K562 (cell line): ENCODE measurements around the gene ADRA2B. TPM values are rescaled to one million over a fixed set of nuclear protein-coding genes. Genes with fewer than 3 reads are reported as not detected.

Experiments
- ATAC-seq: fragments of 200-7000 bp; cut with Tn5 transposase; 3 replicates; pipeline ENCODE4 v1.9.1; 2020; ENCODE audit warnings: moderate library complexity
- BruUV-seq: library from RNA; stranded (reverse); fragments of 400-500 nt; replicated peaks from 2 replicates; lab custom pipeline; 2021; lab: Mats Ljungman, UMichigan
- CTCF ChIA-PET: fragments of 300-600 bp; formaldehyde crosslinking; extraction: SDS; loops from one replicate; lab custom pipeline; 2021; ENCODE audit warnings: low intra/inter-chr PET ratio; lab: Yijun Ruan, JAX
- POLR2A ChIA-PET: fragments of 300-600, 350-650 bp; sonication (Branson Sonifier 250); formaldehyde crosslinking; extraction: SDS; loops from one replicate; lab custom pipeline; 2021; ENCODE audit warnings: antibody characterized with exemption, inconsistent platforms; lab: Yijun Ruan, JAX
- DNase-seq, 4 experiments: peaks; one replicate each; pipeline versions ENCODE4 v3.0.0 to v3.0.0-alpha.2; 2011 to 2018; ENCODE audit warnings: low spot score in 3 of 4, mixed read lengths in 3 of 4; ENCODE audit errors: extremely low read depth in 1 of 4
- FAIRE-seq: peaks from 2 replicates; lab custom pipeline; 2011; peaks lifted over from hg19 to GRCh38; lab: Jason Lieb, UNC
- H2AFZ ChIP-seq: 2 replicates; pipeline ENCODE4 v1.6.0; 2011; ENCODE audit warnings: low read depth, low read length, control low read depth, inconsistent platforms
- H3K27ac ChIP-seq: fragments of 200-600 bp; 3 replicates; pipeline ENCODE4 v1.8.0; 2011; ENCODE audit warnings: low read depth, mild to moderate bottlenecking, control low read depth, inconsistent platforms, low read length, moderate library complexity, mixed read lengths; ENCODE audit errors: extremely low read depth
- H3K27me3 ChIP-seq, 2 experiments: fragments of 300-600 bp in 1 of 2; 2 replicates in 1 of 2; 3 replicates in 1 of 2; pipeline versions ENCODE4 v1.6.0 to v1.8.0; 2011; ENCODE audit warnings: inconsistent platforms in 2 of 2, low read length in 2 of 2, mild to moderate bottlenecking in 1 of 2, mixed read lengths in 1 of 2, moderate library complexity in 1 of 2; ENCODE audit not compliant: control insufficient read depth in 2 of 2, insufficient read depth in 2 of 2
- H3K36me3 ChIP-seq: fragments of 300-600 bp; 3 replicates; pipeline ENCODE4 v1.8.0; 2011; ENCODE audit warnings: mild to moderate bottlenecking, low read length, inconsistent platforms; ENCODE audit not compliant: control insufficient read depth, insufficient read depth
- H3K4me1 ChIP-seq, 2 experiments: fragments of 200-600 bp in 1 of 2; replicated peaks in 1 of 2; 2 replicates in 1 of 2; 3 replicates in 1 of 2; pipeline versions ENCODE4 v1.5.1 to v1.8.0; 2011; ENCODE audit warnings: inconsistent platforms in 2 of 2, low read length in 2 of 2, mild to moderate bottlenecking in 1 of 2, mixed read lengths in 1 of 2, moderate library complexity in 1 of 2; ENCODE audit not compliant: control insufficient read depth in 2 of 2, insufficient read depth in 2 of 2
- H3K4me2 ChIP-seq: 2 replicates; pipeline ENCODE4 v1.6.1; 2011; ENCODE audit warnings: low read length, control low read depth, inconsistent platforms, mixed read lengths; ENCODE audit not compliant: insufficient read depth
- H3K4me3 ChIP-seq: fragments of 200-600 bp; sonication (generic), shearing (Covaris generic); 2 replicates; pipeline ENCODE4 v1.5.1; 2016; ENCODE audit warnings: control low read depth, inconsistent platforms
- H3K79me2 ChIP-seq: fragments of 200-600 bp; 3 replicates; pipeline ENCODE4 v1.8.0; 2011; ENCODE audit warnings: low read length, inconsistent platforms; ENCODE audit not compliant: control insufficient read depth, insufficient read depth
- H3K9ac ChIP-seq, 2 experiments: 2 replicates each; pipeline versions ENCODE4 v1.6.0 to v1.6.1; 2011; ENCODE audit warnings: low read depth in 2 of 2, low read length in 2 of 2, control low read depth in 1 of 2, inconsistent platforms in 1 of 2, mild to moderate bottlenecking in 1 of 2, mixed read lengths in 1 of 2; ENCODE audit not compliant: insufficient read depth in 1 of 2
- H3K9me1 ChIP-seq: one replicate; pipeline ENCODE4 v1.6.0; 2011; ENCODE audit warnings: inconsistent platforms, mild to moderate bottlenecking, low read length, moderate library complexity; ENCODE audit not compliant: control insufficient read depth, insufficient read depth
- H3K9me3 ChIP-seq: replicated peaks from 2 replicates; pipeline ENCODE4 v1.5.1; 2011; ENCODE audit warnings: low read depth, low read length, inconsistent platforms; ENCODE audit not compliant: control insufficient read depth, insufficient read depth
- H4K20me1 ChIP-seq: replicated peaks from 2 replicates; pipeline ENCODE4 v1.6.1; 2011; ENCODE audit warnings: low read length, inconsistent platforms, mixed read lengths; ENCODE audit not compliant: control insufficient read depth, insufficient read depth
- CTCF ChIP-seq, 3 experiments: IDR thresholded peaks in 2 of 3; conservative IDR thresholded peaks in 1 of 3; 2 replicates each; pipeline ENCODE4 v1.5.1; 2011 to 2012; ENCODE audit warnings: low read length in 3 of 3, mild to moderate bottlenecking in 3 of 3, control low read depth in 2 of 3, improper control_type of control experiment in 1 of 3, inconsistent platforms in 1 of 3, low read depth in 1 of 3, mixed read lengths in 1 of 3, moderate library complexity in 1 of 3; ENCODE audit not compliant: insufficient read depth in 2 of 3
- TEAD1 ChIP-seq, 2 experiments: fragments of 450-650 bp in 1 of 2; sonication (generic) in 1 of 2; formaldehyde crosslinking; IDR thresholded peaks; 2 replicates each; pipeline versions ENCODE4 v1.4.0 to v1.8.0; 2020 to 2022; ENCODE audit warnings: mild to moderate bottlenecking in 2 of 2, missing genetic modification reagents in 1 of 2
- WGBS: fragments of 100-300 bp; shearing (Covaris generic); methylation state at CpG from one replicate; pipeline ENCODE4 v1.1.6; 2016; ENCODE audit warnings: low coverage, mixed read lengths; ENCODE audit not compliant: insufficient coverage; ENCODE audit errors: missing lambda C conversion rate; 5-methylcytosine and 5-hydroxymethylcytosine counted together
- in situ Hi-C: fragments of 300-500 bp; cut with MboI; formaldehyde crosslinking; loops from 4 replicates; pipeline ENCODE4 v1.15.0; 2018; ENCODE audit warnings: inconsistent platforms, mixed read lengths
- intact Hi-C: fragments of 100-400 bp; cut with micrococcal nuclease; formaldehyde crosslinking; loops from 2 replicates; pipeline ENCODE4 v1.14.2; 2022
- polyA plus RNA-seq, 8 experiments: library from polyadenylated mRNA; depleted of rRNA in 4 of 8; stranded (reverse) in 5 of 8; unstranded in 3 of 8; fragments of >200 nt; fragmentation: Nextera tagmentation in 2 of 8; fragmentation: Illumina TruSeq in 1 of 8; extraction: Ambion mirVana in 2 of 8; extraction: Trizol in 1 of 8; gene quantifications; 2 replicates each; pipeline versions ENCODE4 v1.2.1 to v1.2.3, GENCODE V29; 2011 to 2014; ENCODE audit warnings: inconsistent platforms in 1 of 8, missing spikeins in 1 of 8
- total RNA-seq, 7 experiments: library from RNA; depleted of rRNA in 6 of 7; stranded (reverse); fragments of >200 nt in 6 of 7; fragmentation: Illumina TruSeq in 2 of 7; extraction: Trizol in 2 of 7; gene quantifications; 2 replicates each; pipeline versions ENCODE4 v1.2.1 to v1.2.3, GENCODE V29; 2011 to 2021; ENCODE audit warnings: low replicate concordance in 1 of 7

Gene ADRA2B
- total and polyA plus RNA-seq, 9 of the 15 experiments (the other 6 are each of a cell fraction or from before 2014, with no cell fraction given), result not detected

- intact Hi-C loops, result no loop called here
- no peak for ATAC-seq
- DNase-seq, result no peak
- H3K4me3 ChIP-seq, result no peak overlapping the region
- no peaks in the 10 kb centered on the region for H3K36me3 ChIP-seq
- BruUV-seq, result no TSS peak
- peaks cover 0 to 12% of the 10 kb centered on the region in 2 experiments; a peak in 2 of 5 replicates for H3K27me3 ChIP-seq
- H3K27ac ChIP-seq, result no peak overlapping the region
- 50% methylated on average over 22 of the region's 23 CpGs for WGBS
- FAIRE-seq, result no peak
- POLR2A ChIA-PET, result no interaction called here
- no peaks in the 10 kb centered on the region for H3K9me3 ChIP-seq
- H3K4me1 ChIP-seq, result peaks cover 22 to 42% of the 10 kb centered on the region in 2 experiments
- CTCF ChIA-PET, result no interaction called here
- no peaks in the 10 kb centered on the region for H3K79me2 ChIP-seq
- no peak overlapping the region for H3K4me2 ChIP-seq
- no peak overlapping the region for H3K9ac ChIP-seq
- H3K9me1 ChIP-seq, result no peaks in the 10 kb centered on the region
- in situ Hi-C loops, result no loop called here
- no peak for TF ChIP-seq TEAD1 (CRISPR knock-in tag; IDR thresholded peaks at IDR 0.05)
- TF ChIP-seq CTCF (IDR thresholded peaks at IDR 0.05 in 2 of 3, conservative IDR thresholded peaks at IDR 0.05 in 1 of 3; ENCODE audit: insufficient read depth in 2 of 3, low read depth in 1 of 3, low read length in 3 of 3), result 0 out of 6 replicates have a peak, but pooled peaks of 1 of the 3 experiments have one; percentile 20
- no peak overlapping the region for H2AFZ ChIP-seq
- no peaks in the 10 kb centered on the region for H4K20me1 ChIP-seq
Measured at GRCh38 chr2:96143848-96144480, 27.6 kb upstream of the ADRA2B start.
